Medulla oblongata (tissue), 1 donor: ENCODE measurements around the gene UBE2M.

Experiments
- DNase-seq: peaks from one replicate; pipeline ENCODE4 v3.0.0-alpha.2; 2015; ENCODE audit errors: extremely low spot score

The UBE2M gene

GRCh38 chr19:58555920-58556621 is 2.3 kb downstream of the UBE2M start:
- no peak for DNase-seq

- DNase-seq, result no peak
These were observed 3.0 kb downstream of the UBE2M start for GRCh38 chr19:58555369-58555885.

GRCh38 chr19:58554494-58555368 is 3.7 kb downstream of the UBE2M start, which contains the start of gene CHMP2A:
CHMP2A (minus strand) TSS chr19:58555105; CDS start chr19:58554212, 893 bp downstream.
- peak; percentile 97 for DNase-seq

GRCh38 chr19:58553799-58554493 is 4.5 kb downstream of the UBE2M start:
- no peak for DNase-seq

- no peak for DNase-seq
These were observed 5.8 kb downstream of the UBE2M start for GRCh38 chr19:58552655-58553054.

GRCh38 chr19:58551577-58552471 is 6.6 kb downstream of the UBE2M start:
- DNase-seq, result no peak

- DNase-seq, result no peak
These were observed 7.3 kb downstream of the UBE2M start for GRCh38 chr19:58551123-58551497.

GRCh38 chr19:58550362-58551122 is 7.9 kb downstream of the UBE2M start:
- DNase-seq, result no peak

GRCh38 chr19:58549664-58550361 is 8.6 kb downstream of the UBE2M start:
- no peak for DNase-seq

- DNase-seq, result no peak
These were observed 9.3 kb downstream of the UBE2M start for GRCh38 chr19:58548859-58549663.

GRCh38 chr19:58547323-58548312 is 10.8 kb downstream of the UBE2M start:
- no peak for DNase-seq

GRCh38 chr19:58546019-58546530 is 12.3 kb downstream of the UBE2M start:
- DNase-seq, result no peak

GRCh38 chr19:58545286-58546018 is 13.0 kb downstream of the UBE2M start:
- DNase-seq, result no peak

- peak; percentile 53 for DNase-seq
These were observed 13.7 kb downstream of the UBE2M start for GRCh38 chr19:58544591-58545285.

GRCh38 chr19:58543826-58544590 is 14.4 kb downstream of the UBE2M start, which contains the start of gene TRIM28:
TRIM28 (plus strand) TSS chr19:58544064; CDS start chr19:58544758, 694 bp downstream.
- peak; percentile 98 for DNase-seq
